A172 (cell line): Measurements from ENCODE around the gene LTC4S. TPM values are rescaled to one million over a fixed set of nuclear protein-coding genes. Genes with fewer than 3 reads are reported as not detected.
"Not testable (repeated sequence)": the region's sequence is repeated elsewhere in the genome, so short reads cannot be mapped to it uniquely, and the experiment has no call there.

Experiments
- DNase-seq: peaks from one replicate; pipeline ENCODE4 v3.0.0-alpha.2; 2015; ENCODE audit warnings: low spot score
- total RNA-seq: library from RNA; depleted of rRNA; stranded (reverse); fragments of >200 nt; shearing (Covaris generic); gene quantifications from 2 replicates; pipeline ENCODE4 v1.2.3, GENCODE V29; 2014

The LTC4S gene
- total RNA-seq, 1 experiment from 2014 or later = 8.6 TPM

DNA sequence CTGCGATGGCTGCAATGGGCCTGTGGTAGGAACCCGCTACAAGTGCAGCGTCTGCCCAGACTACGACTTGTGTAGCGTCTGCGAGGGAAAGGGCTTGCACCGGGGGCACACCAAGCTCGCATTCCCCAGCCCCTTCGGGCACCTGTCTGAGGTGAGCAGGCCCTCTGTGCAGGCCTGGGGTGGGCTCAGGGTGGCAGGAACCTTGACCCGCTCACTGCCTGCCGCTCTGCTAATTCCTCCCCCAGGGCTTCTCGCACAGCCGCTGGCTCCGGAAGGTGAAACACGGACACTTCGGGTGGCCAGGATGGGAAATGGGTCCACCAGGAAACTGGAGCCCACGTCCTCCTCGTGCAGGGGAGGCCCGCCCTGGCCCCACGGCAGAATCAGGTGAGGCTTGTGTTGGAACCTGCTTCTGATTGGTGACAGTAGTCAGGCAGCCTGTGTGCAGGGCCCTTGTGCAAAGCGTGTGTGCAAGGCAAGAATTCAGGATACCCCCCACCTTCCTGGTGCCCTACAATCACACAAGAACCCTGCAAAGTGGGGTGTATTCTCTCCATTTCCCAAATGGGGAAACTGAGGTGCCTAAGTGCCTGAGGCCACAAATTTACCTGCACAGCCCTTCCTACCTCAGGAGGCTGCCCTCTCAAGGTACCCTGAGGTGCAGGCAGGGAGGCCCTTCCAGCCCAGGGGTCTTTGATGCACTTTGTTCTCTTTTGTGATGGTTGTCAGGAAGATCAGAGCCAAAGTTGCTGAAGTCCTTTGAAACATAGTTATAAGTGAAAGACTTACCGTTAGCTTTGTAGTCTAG lies 30.4 kb downstream of the LTC4S start:
- DNase-seq = no peak

DNA sequence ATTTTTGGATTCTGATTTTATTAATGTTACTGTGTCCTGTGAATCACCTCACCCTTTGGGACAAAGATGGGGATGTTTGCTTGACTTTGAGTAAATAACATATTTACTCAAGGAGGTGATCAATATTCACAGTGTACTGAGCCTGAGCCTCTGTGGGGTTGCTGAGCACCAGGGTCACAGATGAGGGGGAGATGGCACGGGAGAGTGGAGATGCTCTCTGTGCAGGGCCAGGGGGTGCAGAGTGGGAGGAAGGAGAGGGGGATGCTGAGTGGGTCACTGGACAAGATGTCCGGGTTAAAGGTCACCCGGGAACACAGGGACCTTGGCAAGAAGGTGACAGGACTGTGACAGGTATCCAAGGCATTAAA lies 30.9 kb downstream of the LTC4S start:
- DNase-seq = no peak

DNA sequence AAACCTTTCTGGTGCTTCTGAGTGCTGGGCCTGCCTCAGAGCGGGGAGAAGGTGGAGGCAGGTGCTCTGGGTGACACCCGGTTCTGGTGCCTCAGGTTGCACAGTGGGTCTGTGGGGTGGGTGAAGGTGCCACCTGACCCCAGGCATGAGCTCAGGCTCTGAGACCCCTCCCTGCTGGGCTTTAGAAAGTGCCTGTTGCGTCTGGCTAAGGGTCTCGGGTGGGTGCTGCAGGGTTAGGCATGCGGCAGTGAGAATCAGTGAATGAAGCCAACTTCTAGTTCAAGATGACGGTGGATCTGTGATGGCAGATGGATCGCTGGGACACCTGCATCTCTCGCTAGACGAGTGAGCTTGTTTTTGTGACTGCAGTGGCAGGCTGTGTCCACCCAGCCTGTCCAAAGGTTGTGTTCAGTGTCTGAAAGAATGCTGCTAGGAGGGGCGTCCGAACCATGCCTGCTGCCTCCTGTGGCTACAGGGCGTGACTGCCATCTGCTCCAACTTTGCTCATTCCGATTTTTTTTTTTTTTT lies 31.9 kb downstream of the LTC4S start:
- no peak for DNase-seq

DNA sequence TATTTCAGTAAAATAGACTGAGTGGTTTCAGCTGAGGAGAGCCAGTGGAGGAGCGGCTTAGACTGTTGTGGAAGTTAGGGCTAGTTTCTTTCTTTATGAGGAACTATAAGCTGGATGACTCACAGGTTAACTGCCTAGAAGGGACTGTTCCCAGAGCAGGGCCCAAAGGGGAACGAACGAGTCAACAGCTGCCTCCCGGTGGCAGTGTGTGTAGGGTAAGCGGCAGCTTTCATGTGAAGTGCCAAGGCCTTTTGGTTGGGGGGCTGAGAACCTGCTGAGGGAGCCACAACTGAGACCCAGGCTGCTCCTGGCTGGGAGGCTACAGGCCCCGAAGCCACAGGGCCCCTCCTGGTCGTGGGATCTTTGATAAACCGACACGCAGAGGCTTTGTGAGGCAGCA lies 33.9 kb downstream of the LTC4S start:
- DNase-seq = peak; percentile 88

DNA sequence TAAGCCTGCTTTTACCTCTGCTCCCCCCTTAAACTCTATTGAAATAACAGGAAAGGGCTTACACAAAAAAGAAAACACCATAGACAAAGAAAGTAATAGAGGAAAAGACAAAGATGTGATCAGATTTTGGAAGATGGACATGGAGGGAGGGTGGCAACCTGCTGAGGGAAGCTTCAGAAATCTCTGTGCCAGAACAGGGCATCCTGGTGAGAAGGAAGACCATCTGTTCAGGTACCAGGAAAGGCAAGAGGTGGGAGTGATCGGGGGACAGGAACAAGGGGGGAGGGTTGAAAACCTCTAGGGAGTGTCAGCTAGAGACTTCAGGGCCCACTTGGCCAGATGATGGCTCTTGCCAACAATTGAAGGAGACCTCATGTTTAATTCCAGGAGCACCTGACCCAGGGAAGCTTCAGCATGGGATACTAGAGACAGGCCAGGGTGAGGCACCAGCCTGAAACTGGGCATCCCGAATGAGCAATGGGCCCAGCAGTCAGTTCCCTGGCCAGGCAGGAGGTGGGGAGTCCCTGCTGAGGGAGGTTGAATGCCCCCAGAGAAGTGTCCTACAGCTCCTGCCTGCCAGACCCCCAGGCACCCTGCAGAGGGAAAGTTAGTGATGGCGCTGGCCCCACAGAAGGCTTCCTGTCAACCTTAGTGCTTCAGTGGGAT lies 35.1 kb downstream of the LTC4S start:
- DNase-seq = no peak

DNA sequence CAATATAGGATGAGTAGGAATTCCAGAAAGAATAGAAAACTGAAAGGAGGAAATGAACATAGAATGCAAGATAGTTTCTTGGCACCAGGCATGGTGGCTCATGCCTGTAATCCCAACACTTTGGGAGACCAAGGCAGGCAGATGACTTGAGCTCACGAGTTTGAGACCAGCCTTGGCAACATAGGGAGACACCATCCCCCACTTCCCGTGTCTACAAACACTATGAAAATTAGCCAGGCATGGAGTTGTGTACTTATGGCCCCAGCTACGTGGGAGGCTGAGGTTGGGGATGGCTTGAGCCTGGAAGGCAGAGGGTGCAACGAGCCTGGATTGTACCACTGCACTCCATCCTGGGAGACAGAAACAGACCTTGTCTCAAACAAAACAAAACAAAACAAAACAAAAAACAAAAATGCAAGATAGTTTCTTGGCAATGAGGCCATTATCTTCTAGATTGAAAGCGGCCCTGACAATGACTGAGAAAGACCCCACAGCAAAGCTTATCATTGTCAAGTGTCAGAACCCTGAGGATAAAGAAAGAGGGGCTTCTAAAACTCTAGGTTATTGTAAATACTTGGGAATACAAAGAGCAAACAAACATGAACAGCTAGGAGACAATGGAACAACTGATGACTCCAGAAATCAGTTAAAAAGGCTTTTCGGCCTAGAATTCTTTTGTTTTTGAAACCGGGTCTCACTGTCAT lies 36.1 kb downstream of the LTC4S start:
- DNase-seq = no peak

DNA sequence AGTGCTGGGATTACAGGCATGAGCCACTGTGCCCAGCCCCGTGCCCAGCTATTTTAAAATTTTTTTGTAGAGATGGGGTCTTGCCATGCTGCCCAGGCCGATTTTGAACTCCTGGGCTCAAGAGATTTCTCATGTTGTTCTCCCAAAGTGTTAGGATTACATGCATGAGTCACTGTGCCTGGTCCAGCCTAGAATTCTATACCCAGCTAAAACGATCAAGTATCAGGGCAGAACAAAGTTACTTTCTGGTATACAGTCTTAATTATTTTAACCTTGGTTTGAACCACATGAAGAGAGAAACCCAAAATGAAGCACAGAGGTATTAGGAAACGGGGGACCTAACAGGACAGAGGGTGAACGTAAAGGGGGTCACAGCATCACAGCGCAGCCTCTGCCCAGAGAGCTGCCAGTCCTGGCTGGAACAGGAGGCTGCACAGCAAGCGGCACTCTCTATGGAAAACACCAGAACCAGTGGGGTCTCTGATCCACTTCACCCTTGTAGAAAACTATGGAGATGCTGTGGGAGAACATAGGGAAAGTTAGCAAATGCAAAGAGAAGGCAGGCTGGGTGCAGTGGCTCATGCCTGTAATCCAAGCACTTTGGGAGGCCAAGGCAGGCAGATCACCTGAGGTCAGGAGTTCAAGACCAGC lies 37.2 kb downstream of the LTC4S start:
- no peak for DNase-seq

DNA sequence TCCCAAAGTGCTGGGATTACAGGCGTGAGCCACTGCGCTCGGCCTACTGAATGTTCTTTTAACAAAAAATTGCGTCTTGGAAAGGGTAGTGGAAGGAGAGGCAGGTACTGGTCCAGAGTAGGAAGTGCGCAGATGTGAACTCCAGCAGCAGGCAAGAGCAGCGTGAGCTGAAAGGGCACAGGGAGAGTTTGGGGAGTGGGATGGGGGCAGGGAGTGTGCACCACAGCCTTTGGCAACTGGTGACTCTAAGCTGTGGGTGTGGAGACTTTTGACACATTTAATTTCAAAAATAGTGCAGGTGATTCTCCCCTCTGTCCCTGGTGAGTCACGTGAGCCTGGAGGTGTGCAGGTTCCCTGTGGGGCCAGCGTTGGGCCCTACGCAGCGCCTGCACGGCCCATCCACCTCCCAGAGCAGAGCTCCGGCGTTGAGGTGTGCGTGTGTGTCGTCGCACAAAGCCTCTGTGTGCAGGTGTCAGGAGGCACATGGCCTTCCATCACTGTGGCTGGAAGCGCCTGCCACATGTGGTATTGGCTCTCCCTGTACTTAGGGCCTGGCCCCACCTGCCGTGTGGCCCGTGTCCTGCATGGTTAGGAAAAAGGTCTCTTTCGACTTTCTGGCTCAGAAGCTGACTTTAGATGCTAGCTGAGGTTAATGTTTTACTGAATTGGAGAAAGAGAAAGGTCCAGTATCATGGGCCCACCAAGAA lies 38.4 kb downstream of the LTC4S start:
- DNase-seq = no peak

DNA sequence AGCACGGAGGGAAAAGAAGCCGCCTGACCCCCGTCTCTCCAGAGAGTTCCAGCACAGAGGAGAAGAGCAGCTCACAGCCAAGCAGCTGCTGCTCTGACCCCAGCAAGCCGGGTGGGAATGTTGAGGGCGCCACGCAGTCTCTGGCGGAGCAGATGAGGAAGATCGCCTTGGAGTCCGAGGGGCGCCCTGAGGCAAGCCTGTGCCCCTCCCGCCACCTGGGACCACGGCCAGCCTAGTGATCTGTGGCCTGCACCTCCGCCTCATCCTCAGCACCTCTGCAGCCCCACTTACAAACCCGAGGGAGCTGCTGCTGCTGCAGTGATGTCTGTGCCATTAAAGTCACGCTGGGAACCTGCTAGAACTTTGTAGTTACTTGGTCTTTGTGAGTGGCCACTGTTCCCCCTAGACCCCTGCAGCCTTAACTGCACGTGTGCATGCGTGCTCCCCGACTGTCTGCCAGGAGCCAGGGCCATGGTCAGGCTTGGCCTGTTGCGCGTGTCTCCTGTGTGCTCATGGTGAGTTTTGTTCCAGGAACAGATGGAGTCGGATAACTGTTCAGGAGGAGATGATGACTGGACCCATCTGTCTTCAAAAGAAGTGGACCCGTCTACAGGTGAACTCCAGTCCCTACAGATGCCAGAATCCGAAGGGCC lies 39.4 kb downstream of the LTC4S start:
- no peak for DNase-seq

DNA sequence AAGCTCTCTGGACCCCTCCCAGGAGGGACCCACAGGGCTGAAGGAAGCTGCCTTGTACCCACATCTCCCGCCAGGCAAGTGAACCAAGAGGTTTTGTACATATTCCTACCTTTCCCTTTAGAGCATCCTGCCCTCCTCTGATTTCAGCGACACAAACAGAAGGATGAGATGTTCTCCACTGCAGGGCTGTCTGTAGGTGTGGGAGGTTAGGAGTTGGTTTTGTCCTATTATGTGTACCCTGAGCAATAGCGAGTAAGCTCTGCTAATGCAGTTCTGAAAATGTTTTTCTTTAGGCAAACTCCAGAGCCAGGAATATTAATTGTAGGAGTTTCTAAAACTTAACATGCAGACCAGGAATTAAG lies 39.9 kb downstream of the LTC4S start:
- no peak for DNase-seq

DNA sequence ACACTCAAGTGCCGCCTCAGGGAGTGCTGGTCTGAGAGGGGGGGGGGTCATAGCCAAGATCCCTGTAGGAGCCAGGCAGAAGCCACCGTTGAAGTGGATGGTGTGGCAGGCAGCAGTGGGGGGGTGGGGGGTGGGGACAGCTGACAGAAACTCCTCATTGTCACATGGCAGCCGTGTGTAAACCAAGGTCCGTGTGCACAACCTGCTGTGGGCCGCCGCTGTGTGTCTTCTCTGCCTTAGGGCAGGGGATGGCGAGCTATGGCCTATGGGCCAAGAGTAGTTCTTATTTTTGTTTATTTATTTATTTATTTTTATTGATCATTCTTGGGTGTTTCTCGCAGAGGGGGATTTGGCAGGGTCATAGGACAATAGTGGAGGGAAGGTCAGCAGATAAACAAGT lies 40.3 kb downstream of the LTC4S start:
- DNase-seq = no peak

DNA sequence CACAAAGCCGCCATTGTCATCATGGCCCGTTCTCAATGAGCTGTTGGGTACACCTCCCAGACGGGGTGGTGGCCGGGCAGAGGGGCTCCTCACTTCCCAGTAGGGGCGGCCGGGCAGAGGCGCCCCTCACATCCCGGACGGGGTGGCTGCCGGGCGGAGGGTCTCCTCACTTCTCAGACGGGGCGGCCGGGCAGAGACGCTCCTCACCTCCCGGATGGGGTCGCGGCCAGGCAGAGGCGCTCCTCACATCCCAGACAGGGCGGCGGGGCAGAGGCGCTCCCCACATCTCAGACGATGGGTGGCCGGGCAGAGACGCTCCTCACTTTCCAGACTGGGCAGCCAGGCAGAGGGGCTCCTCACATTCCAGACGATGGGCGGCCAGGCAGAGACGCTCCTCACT lies 41.1 kb downstream of the LTC4S start:
- DNase-seq = not testable (repeated sequence)

DNA sequence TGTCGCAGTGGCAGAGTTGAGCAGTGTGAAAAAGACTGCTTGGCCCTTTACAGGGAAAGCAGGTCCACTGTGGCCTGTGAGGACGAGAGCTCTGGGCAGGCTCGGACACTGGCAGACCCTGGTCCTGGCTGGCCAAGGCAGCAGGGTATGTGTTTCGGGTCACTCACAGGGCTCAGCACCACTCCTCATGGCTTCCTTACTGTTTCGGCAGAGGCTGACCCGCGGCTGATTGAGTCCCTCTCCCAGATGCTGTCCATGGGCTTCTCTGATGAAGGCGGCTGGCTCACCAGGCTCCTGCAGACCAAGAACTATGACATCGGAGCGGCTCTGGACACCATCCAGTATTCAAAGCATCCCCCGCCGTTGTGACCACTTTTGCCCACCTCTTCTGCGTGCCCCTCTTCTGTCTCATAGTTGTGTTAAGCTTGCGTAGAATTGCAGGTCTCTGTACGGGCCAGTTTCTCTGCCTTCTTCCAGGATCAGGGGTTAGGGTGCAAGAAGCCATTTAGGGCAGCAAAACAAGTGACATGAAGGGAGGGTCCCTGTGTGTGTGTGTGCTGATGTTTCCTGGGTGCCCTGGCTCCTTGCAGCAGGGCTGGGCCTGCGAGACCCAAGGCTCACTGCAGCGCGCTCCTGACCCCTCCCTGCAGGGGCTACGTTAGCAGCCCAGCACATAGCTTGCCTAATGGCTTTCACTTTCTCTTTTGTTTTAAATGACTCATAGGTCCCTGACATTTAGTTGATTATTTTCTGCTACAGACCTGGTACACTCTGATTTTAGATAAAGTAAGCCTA lies 42.6 kb downstream of the LTC4S start:
- peak; percentile 74 for DNase-seq

DNA sequence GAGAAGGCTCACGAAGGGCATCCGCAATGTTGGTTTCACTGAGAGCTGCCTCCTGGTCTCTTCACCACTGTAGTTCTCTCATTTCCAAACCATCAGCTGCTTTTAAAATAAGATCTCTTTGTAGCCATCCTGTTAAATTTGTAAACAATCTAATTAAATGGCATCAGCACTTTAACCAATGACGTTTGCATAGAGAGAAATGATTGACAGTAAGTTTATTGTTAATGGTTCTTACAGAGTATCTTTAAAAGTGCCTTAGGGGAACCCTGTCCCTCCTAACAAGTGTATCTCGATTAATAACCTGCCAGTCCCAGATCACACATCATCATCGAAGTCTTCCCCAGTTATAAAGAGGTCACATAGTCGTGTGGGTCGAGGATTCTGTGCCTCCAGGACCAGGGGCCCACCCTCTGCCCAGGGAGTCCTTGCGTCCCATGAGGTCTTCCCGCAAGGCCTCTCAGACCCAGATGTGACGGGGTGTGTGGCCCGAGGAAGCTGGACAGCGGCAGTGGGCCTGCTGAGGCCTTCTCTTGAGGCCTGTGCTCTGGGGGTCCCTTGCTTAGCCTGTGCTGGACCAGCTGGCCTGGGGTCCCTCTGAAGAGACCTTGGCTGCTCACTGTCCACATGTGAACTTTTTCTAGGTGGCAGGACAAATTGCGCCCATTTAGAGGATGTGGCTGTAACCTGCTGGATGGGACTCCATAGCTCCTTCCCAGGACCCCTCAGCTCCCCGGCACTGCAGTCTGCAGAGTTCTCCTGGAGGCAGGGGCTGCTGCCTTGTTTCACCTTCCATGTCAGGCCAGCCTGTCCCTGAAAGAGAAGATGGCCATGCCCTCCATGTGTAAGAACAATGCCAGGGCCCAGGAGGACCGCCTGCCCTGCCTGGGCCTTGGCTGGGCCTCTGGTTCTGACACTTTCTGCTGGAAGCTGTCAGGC lies 43.6 kb downstream of the LTC4S start:
- DNase-seq = no peak

DNA sequence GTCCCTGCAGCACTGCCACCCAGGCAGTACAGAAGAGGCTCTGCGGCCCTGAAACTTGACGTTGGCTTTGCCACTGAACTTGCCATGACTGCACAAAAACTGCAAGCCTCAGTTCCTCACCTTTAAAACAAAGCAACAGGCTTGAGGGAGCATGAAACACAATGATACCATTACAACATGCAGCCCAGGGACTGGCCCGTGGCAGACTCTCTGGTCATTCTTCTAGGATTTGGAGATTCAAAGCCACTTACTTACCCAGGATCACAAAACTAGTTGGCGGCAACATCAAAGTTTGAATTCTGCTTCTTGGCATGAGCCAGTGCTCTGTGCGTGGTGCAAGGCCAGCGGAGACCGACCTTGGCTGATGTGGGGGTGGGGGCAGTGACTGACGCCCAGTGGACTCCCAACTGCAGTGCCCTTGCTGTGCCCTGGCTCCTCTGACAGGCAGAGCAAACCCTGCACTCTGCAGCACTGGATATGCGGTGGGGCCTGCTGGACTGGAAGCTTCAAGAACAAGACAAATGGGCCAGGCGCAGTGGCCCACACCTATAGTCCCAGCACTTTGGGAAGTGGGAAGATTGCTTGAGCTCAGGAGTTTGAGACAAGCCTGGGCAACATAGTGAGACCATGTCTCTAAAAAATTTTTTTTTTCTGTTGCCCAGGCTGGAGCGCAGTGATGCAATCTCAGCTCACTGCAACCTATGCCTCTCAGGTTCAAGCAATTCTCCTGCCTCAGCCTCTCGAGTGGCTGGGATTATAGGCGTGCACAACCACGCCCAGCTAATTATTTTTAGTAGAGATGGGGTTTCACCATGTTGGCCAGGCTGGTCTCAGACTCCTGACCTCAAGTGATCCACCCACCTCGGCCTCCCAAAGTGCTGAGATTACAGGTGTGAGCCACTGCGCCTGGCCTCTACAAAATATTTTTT lies 45.8 kb downstream of the LTC4S start:
- peak; percentile 62 for DNase-seq

DNA sequence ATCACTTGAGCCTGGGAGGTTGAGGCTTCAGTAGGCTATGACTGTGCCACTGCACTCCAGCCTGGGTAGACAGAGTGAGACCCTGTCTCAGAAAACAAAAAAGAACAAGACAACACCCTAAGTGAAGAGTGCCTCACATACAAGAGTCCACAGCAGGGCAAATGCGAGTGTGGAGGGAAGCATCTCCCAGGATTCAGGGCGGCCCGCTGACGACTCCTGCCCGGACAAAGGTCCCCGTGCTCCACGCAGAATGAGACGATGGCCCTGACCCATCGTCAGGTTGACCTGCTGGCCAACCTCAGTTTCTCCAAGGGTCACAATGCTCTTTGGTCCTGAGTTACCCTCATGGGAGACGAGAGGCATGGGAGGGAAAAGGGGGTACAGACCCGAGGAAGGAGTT lies 46.5 kb downstream of the LTC4S start:
- DNase-seq = no peak

DNA sequence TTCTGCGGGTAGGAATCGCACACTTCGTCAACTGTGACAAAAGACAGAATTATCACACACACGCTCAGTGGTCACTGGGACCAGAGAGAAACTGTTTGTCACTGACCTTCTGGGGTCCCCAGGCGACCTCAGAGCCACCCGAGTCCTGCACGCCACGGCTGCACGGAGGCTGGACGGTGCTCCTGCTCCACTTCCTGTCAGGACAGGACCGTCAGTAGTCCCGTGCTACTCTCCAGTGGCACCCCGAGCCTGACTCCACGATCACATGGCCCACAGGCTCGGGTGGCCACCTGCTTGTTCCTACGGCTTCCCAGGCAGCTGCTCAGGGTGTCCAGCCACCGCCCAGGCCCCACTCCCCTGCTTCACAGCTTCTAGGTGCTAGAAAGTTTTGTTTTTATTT lies 47.0 kb downstream of the LTC4S start:
- DNase-seq = no peak

DNA sequence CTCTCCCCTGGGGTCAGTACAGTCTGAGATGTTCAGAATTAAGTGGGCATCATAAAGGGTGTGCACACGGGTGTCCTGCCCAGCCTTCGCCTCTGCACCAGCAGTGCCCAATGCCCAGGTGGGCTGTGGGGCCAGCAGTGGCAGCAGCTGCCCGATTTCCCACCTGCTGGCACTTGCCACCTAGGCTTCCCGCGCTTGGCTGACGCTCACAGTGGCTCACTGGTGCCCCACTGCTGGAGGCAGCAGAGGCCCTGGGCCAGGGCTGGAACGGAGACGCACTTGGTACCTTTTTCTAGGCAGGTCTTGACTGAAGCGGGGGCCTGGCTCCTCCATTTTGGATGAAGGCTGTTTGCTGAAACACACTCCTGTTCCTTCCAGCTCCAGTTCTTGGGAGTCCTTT lies 47.8 kb downstream of the LTC4S start:
- no peak for DNase-seq
